HG02571 (cell line): ENCODE results near the gene DPH1.

Experiments
- ATAC-seq: cut with Tn5 transposase; IDR thresholded peaks from one replicate; pipeline ENCODE4 v1.9.1; 2021; ENCODE audit warnings: mild to moderate bottlenecking, moderate library complexity; ENCODE audit not compliant: unreplicated experiment

Gene DPH1

GRCh38 chr17:2060681-2061440 is 30.9 kb downstream of the DPH1 start:
- no peak for ATAC-seq

- ATAC-seq: no peak
These were observed 31.5 kb downstream of the DPH1 start for GRCh38 chr17:2061441-2061958.

GRCh38 chr17:2062571-2063183 is 32.7 kb downstream of the DPH1 start:
- no peak for ATAC-seq

- ATAC-seq: no peak
These were observed 33.6 kb downstream of the DPH1 start for GRCh38 chr17:2063261-2064146.

- no peak for ATAC-seq
These were observed 34.2 kb downstream of the DPH1 start for GRCh38 chr17:2064147-2064489.

- no peak for ATAC-seq
These were observed 34.6 kb downstream of the DPH1 start for GRCh38 chr17:2064520-2064971.

GRCh38 chr17:2064980-2065785 is 35.2 kb downstream of the DPH1 start:
- ATAC-seq: no peak

GRCh38 chr17:2065949-2066400 is 36.0 kb downstream of the DPH1 start:
- no peak for ATAC-seq

GRCh38 chr17:2067048-2067561 is 37.2 kb downstream of the DPH1 start:
- no peak for ATAC-seq

- no peak for ATAC-seq
These were observed 37.7 kb downstream of the DPH1 start for GRCh38 chr17:2067608-2068024.

- ATAC-seq: no peak
These were observed 38.1 kb downstream of the DPH1 start for GRCh38 chr17:2068031-2068518.

GRCh38 chr17:2068519-2069051 is 38.6 kb downstream of the DPH1 start:
- ATAC-seq: no peak

GRCh38 chr17:2070241-2071023 is 40.5 kb downstream of the DPH1 start:
- ATAC-seq: peak; percentile 75

GRCh38 chr17:2071024-2071385 is 41.1 kb downstream of the DPH1 start:
- ATAC-seq: no peak

GRCh38 chr17:2071455-2072281 is 41.7 kb downstream of the DPH1 start:
- no peak for ATAC-seq

- no peak for ATAC-seq
These were observed 45.0 kb downstream of the DPH1 start for GRCh38 chr17:2074919-2075318.

- no peak for ATAC-seq
These were observed 45.6 kb downstream of the DPH1 start for GRCh38 chr17:2075336-2076086.
